ENCODE measurements around the gene ZNF732. TPM values are rescaled to one million over a fixed set of nuclear protein-coding genes. Genes with fewer than 3 reads are reported as not detected.

The ZNF732 gene
- total and polyA plus RNA-seq, 4 donors = 0.89 TPM; not detected in 3

GRCh38 chr4:294732-295131 lies 10.5 kb downstream of the ZNF732 start:
- no peak overlapping the region for H3K4me3 ChIP-seq (ENCODE audit: low read depth in 1 of 3, low read length in 3 of 3)
- WGBS = 92% methylated on average over 3 of the region's 3 CpGs
- no peak for DNase-seq (ENCODE audit: low spot score)
- H3K27ac ChIP-seq (ENCODE audit: low read depth in 1 of 2, low read length in 2 of 2) = no peak overlapping the region
- peaks cover 0 to 2% (median 0%) of the 10 kb centered on the region in 4 donors for H3K36me3 ChIP-seq (ENCODE audit: control insufficient read depth in 4 of 4, insufficient read depth in 3 of 4, low read depth in 1 of 4, low read length in 3 of 4)
- H3K9ac ChIP-seq (ENCODE audit: low read depth in 1 of 2, low read length in 2 of 2) = no peak overlapping the region
- H3K9me3 ChIP-seq (ENCODE audit: control insufficient read depth in 4 of 4, low read length in 3 of 4) = peaks cover 6 to 12% (median 11%) of the 10 kb centered on the region in 4 donors
- H3K27me3 ChIP-seq (ENCODE audit: control insufficient read depth in 4 of 4, insufficient read depth in 4 of 4, low read length in 3 of 4) = no peaks in the 10 kb centered on the region
- no peaks in the 10 kb centered on the region for H3K4me1 ChIP-seq (ENCODE audit: control insufficient read depth in 4 of 4, insufficient read depth in 4 of 4, low read length in 3 of 4)
- no peak for TF ChIP-seq RAD21 (IDR thresholded peaks at IDR 0.05)
- no peak for TF ChIP-seq GABPA (IDR thresholded peaks at IDR 0.05 in 1 of 2, conservative IDR thresholded peaks at IDR 0.05 in 1 of 2)
- TF ChIP-seq, protein P1, sequence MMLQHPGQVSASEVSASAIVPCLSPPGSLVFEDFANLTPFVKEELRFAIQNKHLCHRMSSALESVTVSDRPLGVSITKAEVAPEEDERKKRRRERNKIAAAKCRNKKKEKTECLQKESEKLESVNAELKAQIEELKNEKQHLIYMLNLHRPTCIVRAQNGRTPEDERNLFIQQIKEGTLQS (IDR thresholded peaks at IDR 0.05) = no peak
- TF ChIP-seq YY1 (IDR thresholded peaks at IDR 0.05) = no peak
- TF ChIP-seq HNF4G (IDR thresholded peaks at IDR 0.05) = no peak
- TF ChIP-seq RXRA (IDR thresholded peaks at IDR 0.05) = no peak

GRCh38 chr4:288891-289290 lies 16.4 kb downstream of the ZNF732 start:
- TF ChIP-seq GABPA (IDR thresholded peaks at IDR 0.05 in 1 of 2, conservative IDR thresholded peaks at IDR 0.05 in 1 of 2) (no peak), YY1 (IDR thresholded peaks at IDR 0.05) (no peak), HNF4A (conservative IDR thresholded peaks at IDR 0.05) (no peak), NR2F2 (IDR thresholded peaks at IDR 0.05) (no peak), RXRA (IDR thresholded peaks at IDR 0.05) (no peak), FOXA2 (IDR thresholded peaks at IDR 0.05) (no peak), EGR1 (IDR thresholded peaks at IDR 0.05; ENCODE audit: low read depth in 2 of 2) (no peak), RAD21 (IDR thresholded peaks at IDR 0.05) (no peak), SP1 (IDR thresholded peaks at IDR 0.05) (no peak), FOXA1 (IDR thresholded peaks at IDR 0.05) (no peak), REST (IDR thresholded peaks at IDR 0.05) (no peak), HNF4G (IDR thresholded peaks at IDR 0.05) (no peak)
- TF ChIP-seq, protein P1 (IDR thresholded peaks at IDR 0.05) = no peak
- TF ChIP-seq, protein P2, sequence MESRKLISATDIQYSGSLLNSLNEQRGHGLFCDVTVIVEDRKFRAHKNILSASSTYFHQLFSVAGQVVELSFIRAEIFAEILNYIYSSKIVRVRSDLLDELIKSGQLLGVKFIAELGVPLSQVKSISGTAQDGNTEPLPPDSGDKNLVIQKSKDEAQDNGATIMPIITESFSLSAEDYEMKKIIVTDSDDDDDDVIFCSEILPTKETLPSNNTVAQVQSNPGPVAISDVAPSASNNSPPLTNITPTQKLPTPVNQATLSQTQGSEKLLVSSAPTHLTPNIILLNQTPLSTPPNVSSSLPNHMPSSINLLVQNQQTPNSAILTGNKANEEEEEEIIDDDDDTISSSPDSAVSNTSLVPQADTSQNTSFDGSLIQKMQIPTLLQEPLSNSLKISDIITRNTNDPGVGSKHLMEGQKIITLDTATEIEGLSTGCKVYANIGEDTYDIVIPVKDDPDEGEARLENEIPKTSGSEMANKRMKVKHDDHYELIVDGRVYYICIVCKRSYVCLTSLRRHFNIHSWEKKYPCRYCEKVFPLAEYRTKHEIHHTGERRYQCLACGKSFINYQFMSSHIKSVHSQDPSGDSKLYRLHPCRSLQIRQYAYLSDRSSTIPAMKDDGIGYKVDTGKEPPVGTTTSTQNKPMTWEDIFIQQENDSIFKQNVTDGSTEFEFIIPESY (IDR thresholded peaks at IDR 0.05) = no peak
- 85% methylated on average over 2 of the region's 2 CpGs for WGBS
- no peaks in the 10 kb centered on the region for H3K4me1 ChIP-seq (ENCODE audit: control insufficient read depth in 4 of 4, insufficient read depth in 4 of 4, low read length in 3 of 4)
- peaks cover 0 to 2% (median 0%) of the 10 kb centered on the region in 4 donors for H3K36me3 ChIP-seq (ENCODE audit: control insufficient read depth in 4 of 4, insufficient read depth in 3 of 4, low read depth in 1 of 4, low read length in 3 of 4)
- peaks cover 3 to 18% (median 17%) of the 10 kb centered on the region in 4 donors for H3K9me3 ChIP-seq (ENCODE audit: control insufficient read depth in 4 of 4, low read length in 3 of 4)
- DNase-seq (ENCODE audit: low spot score) = no peak
- H3K9ac ChIP-seq (ENCODE audit: low read depth in 1 of 2, low read length in 2 of 2) = no peak overlapping the region
- H3K27me3 ChIP-seq (ENCODE audit: control insufficient read depth in 4 of 4, insufficient read depth in 4 of 4, low read length in 3 of 4) = no peaks in the 10 kb centered on the region
- H3K27ac ChIP-seq (ENCODE audit: low read depth in 1 of 2, low read length in 2 of 2) = no peak overlapping the region
- no peak overlapping the region for H3K4me3 ChIP-seq (ENCODE audit: low read depth in 1 of 3, low read length in 3 of 3)

Data from liver (tissue), 9 donors.